GM23338 (cell line): Measurements from ENCODE around the gene SOX15. TPM values are rescaled to one million over a fixed set of nuclear protein-coding genes. Genes with fewer than 3 reads are reported as not detected.

Experiments
- ATAC-seq: fragments of 200-7000 bp; cut with Tn5 transposase; 3 replicates; pipeline ENCODE4 v1.9.1; 2020
- DNase-seq: peaks from one replicate; pipeline ENCODE4 v3.0.0-alpha.2; 2015; ENCODE audit warnings: low spot score
- H2AFZ ChIP-seq: fragments of 200-600 bp; sonication (generic); 2 replicates; pipeline ENCODE4 v1.8.0; 2016; ENCODE audit warnings: antibody characterized with exemption, mild to moderate bottlenecking, moderate library complexity
- H3F3A ChIP-seq: fragments of 200-600 bp; sonication (generic); replicated peaks from 2 replicates; pipeline ENCODE4 v1.8.0; 2017; ENCODE audit warnings: antibody characterized with exemption, mixed run types, low read depth
- H3K27ac ChIP-seq: fragments of 200-600 bp; sonication (generic); 2 replicates; pipeline ENCODE4 v1.6.1; 2016; ENCODE audit warnings: low read depth
- H3K27me3 ChIP-seq: fragments of 200-600 bp; sonication (generic); 2 replicates; pipeline ENCODE4 v1.8.0; 2016; ENCODE audit warnings: mild to moderate bottlenecking, mixed run types, moderate library complexity; ENCODE audit not compliant: insufficient read depth
- H3K36me3 ChIP-seq: fragments of 200-600 bp; sonication (generic); 2 replicates; pipeline ENCODE4 v1.8.0; 2016; ENCODE audit warnings: mild to moderate bottlenecking; ENCODE audit not compliant: insufficient read depth
- H3K4me1 ChIP-seq: fragments of 200-600 bp; sonication (generic); 2 replicates; pipeline ENCODE4 v1.8.0; 2016; ENCODE audit warnings: mild to moderate bottlenecking, moderate library complexity; ENCODE audit not compliant: insufficient read depth
- H3K4me2 ChIP-seq: fragments of 200-600 bp; sonication (generic); 2 replicates; pipeline ENCODE4 v1.7.1; 2017; ENCODE audit warnings: mixed run types
- H3K4me3 ChIP-seq: fragments of 200-600 bp; sonication (generic); 2 replicates; pipeline ENCODE4 v1.6.1; 2016; ENCODE audit warnings: mixed run types
- H3K79me2 ChIP-seq: fragments of 200-600 bp; sonication (generic); replicated peaks from 2 replicates; pipeline ENCODE4 v1.8.0; 2017; ENCODE audit warnings: mild to moderate bottlenecking; ENCODE audit not compliant: insufficient read depth
- H3K9me2 ChIP-seq: fragments of 200-600 bp; sonication (generic); 2 replicates; pipeline ENCODE4 v1.8.0; 2017; ENCODE audit not compliant: insufficient read depth
- H4K20me1 ChIP-seq: fragments of 200-600 bp; sonication (generic); replicated peaks from 2 replicates; pipeline ENCODE4 v1.8.0; 2017; ENCODE audit warnings: mild to moderate bottlenecking; ENCODE audit not compliant: insufficient read depth
- H3K27ac Mint-ChIP-seq: 2 replicates; pipeline ENCODE4 v1.8.0; 2020; ENCODE audit warnings: inconsistent platforms, mild to moderate bottlenecking, moderate library complexity, mixed read lengths
- H3K27me3 Mint-ChIP-seq: 3 replicates; pipeline ENCODE4 v1.8.0; 2022; ENCODE audit warnings: low read depth, mild to moderate bottlenecking, moderate library complexity, mixed read lengths, inconsistent platforms; ENCODE audit not compliant: insufficient read depth, poor library complexity
- H3K36me3 Mint-ChIP-seq: 3 replicates; pipeline ENCODE4 v1.8.0; 2021; ENCODE audit warnings: low read depth, mild to moderate bottlenecking, inconsistent platforms, moderate library complexity, mixed read lengths
- H3K4me1 Mint-ChIP-seq: 3 replicates; pipeline ENCODE4 v1.8.0; 2020; ENCODE audit warnings: mild to moderate bottlenecking, inconsistent platforms, mixed read lengths
- H3K4me3 Mint-ChIP-seq: 3 replicates; pipeline ENCODE4 v1.8.0; 2021; ENCODE audit warnings: moderate library complexity, mild to moderate bottlenecking, inconsistent platforms, mixed read lengths
- H3K9me3 Mint-ChIP-seq: 3 replicates; pipeline ENCODE4 v1.8.0; 2020; ENCODE audit warnings: moderate library complexity, mild to moderate bottlenecking, inconsistent platforms, mixed read lengths
- CREB1 ChIP-seq: fragments of 250-450 bp; sonication (Bioruptor Pico); IDR thresholded peaks from 2 replicates; pipeline ENCODE4 v1.5.0; 2020; ENCODE audit warnings: low read depth, mild to moderate bottlenecking, moderate library complexity
- EZH2 ChIP-seq: fragments of 200-600 bp; sonication (generic); IDR thresholded peaks from one replicate; pipeline ENCODE4 v1.8.0; 2017; ENCODE audit warnings: antibody characterized with exemption, mild to moderate bottlenecking, low read depth; ENCODE audit not compliant: unreplicated experiment
- EZH2phosphoT487 ChIP-seq: fragments of 200-600 bp; sonication (generic); IDR thresholded peaks from one replicate; pipeline ENCODE4 v1.8.1; 2018; ENCODE audit warnings: antibody characterized with exemption; ENCODE audit not compliant: unreplicated experiment
- JUNB ChIP-seq: IDR thresholded peaks from one replicate; pipeline ENCODE4 v1.6.1; 2016; ENCODE audit warnings: antibody characterized with exemption; ENCODE audit not compliant: unreplicated experiment
- NANOG ChIP-seq: IDR thresholded peaks from 2 replicates; pipeline ENCODE4 v1.6.1; 2016; ENCODE audit warnings: antibody characterized with exemption, borderline replicate concordance
- POLR2AphosphoS5 ChIP-seq: IDR thresholded peaks from 2 replicates; pipeline ENCODE4 v1.6.1; 2016; ENCODE audit warnings: antibody characterized with exemption, low read depth
- REST ChIP-seq: IDR thresholded peaks from one replicate; pipeline ENCODE4 v1.6.1; 2018; ENCODE audit warnings: antibody characterized with exemption; ENCODE audit not compliant: unreplicated experiment
- STAT1 ChIP-seq: IDR thresholded peaks from one replicate; pipeline ENCODE4 v1.6.1; 2016; ENCODE audit warnings: antibody characterized with exemption; ENCODE audit not compliant: unreplicated experiment
- ZNF114 ChIP-seq: fragments of 250-450 bp; sonication (Bioruptor Pico); IDR thresholded peaks from 2 replicates; pipeline ENCODE4 v1.5.0; 2020; ENCODE audit warnings: mild to moderate bottlenecking, moderate library complexity
- ZNF331 ChIP-seq: fragments of 250-450 bp; sonication (Bioruptor Pico); IDR thresholded peaks from 2 replicates; pipeline ENCODE4 v1.5.0; 2020; ENCODE audit warnings: low read depth, mild to moderate bottlenecking, moderate library complexity
- ZNF462 ChIP-seq: fragments of 250-450 bp; sonication (Bioruptor Pico); IDR thresholded peaks from 2 replicates; pipeline ENCODE4 v1.5.0; 2020; ENCODE audit warnings: mild to moderate bottlenecking, moderate library complexity
- polyA plus RNA-seq: library from polyadenylated mRNA; unstranded; fragments of >200 nt; fragmentation: Nextera tagmentation; extraction: Ambion mirVana; gene quantifications from 2 replicates; pipeline ENCODE4 v1.2.1, GENCODE V29; 2016
- total RNA-seq: library from RNA; depleted of rRNA; stranded (reverse); fragments of >200 nt; shearing (Covaris generic); gene quantifications from 2 replicates; pipeline ENCODE4 v1.2.3, GENCODE V29; 2014
- TF ChIP-seq, protein P1 (sequence below): IDR thresholded peaks from 2 replicates; pipeline ENCODE4 v1.6.1; 2016; ENCODE audit warnings: antibody characterized with exemption
- TF ChIP-seq, protein P2 (sequence below), 2 experiments: fragments of 200-600 bp in 1 of 2; sonication (generic) in 1 of 2; conservative IDR thresholded peaks; 2 replicates each; pipeline versions ENCODE4 v1.5.1 to v1.6.1; 2016 to 2017; ENCODE audit warnings: antibody characterized with exemption in 2 of 2, low read depth in 2 of 2, mild to moderate bottlenecking in 2 of 2, moderate library complexity in 1 of 2

The SOX15 gene
- total and polyA plus RNA-seq, 2 experiments from 2014 or later: 29.9 to 43.0 TPM

DNA sequence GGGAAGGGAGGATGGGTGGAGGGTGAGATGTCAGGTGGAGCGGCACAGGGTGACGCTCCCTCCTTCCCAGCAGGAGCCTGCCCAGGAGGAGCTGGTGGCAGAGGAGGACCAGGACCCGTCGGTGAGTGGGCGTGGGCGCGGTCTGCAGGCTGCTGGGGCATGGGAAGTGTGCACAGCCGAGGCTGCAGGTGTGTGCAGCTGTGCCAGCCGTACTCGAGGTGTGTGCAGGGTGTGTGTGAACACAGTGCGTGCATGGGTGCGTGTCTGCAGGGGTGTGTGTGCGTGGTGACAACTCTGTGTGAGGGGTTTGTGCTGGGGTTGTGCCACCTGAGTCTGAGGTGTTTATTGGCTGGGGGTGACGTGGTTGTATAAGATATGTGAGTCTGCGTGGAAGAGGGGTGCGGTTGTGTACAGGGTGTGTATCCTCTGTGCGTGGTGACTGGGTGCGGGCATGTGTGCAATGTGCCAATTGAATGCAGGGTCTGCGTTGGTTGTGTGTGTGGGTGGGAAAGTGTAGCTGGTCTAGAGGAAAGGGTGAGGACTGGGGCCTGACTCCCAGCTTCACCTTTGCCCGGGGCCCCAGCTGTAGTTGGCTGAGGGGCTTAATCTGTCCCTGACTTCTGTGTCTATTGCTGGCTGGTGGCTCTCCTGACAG, 40.4 kb downstream of the SOX15 start:
- H3K4me2 ChIP-seq: peak overlapping the region; percentile 90

More for the DNA sequence above, 40.4 kb downstream of the SOX15 start:
- Histone ChIP-seq H4K20me1 (no peaks in the 10 kb centered on the region), H3K9me2 (no peaks in the 10 kb centered on the region), H3K27me3 (peaks cover 13% of the 10 kb centered on the region), H2AFZ (peak overlapping the region; percentile 99), H3K27ac (no peak overlapping the region), H3K79me2 (no peaks in the 10 kb centered on the region), H3K4me1 (peaks cover 5% of the 10 kb centered on the region; the same call in 1 of the 2 replicates), H3K4me3 (peak overlapping the region; percentile 84), H3K36me3 (no peaks in the 10 kb centered on the region), H3F3A (peaks cover 14% of the 10 kb centered on the region)
- peak; percentile 46 for ATAC-seq
- TF ChIP-seq, protein P1, sequence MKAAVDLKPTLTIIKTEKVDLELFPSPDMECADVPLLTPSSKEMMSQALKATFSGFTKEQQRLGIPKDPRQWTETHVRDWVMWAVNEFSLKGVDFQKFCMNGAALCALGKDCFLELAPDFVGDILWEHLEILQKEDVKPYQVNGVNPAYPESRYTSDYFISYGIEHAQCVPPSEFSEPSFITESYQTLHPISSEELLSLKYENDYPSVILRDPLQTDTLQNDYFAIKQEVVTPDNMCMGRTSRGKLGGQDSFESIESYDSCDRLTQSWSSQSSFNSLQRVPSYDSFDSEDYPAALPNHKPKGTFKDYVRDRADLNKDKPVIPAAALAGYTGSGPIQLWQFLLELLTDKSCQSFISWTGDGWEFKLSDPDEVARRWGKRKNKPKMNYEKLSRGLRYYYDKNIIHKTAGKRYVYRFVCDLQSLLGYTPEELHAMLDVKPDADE: no peak
- TF ChIP-seq ZNF114 (no peak), EZH2phosphoT487 (no peak), ZNF331 (no peak), EZH2 (no peak), ZNF462 (CRISPR knock-in tag) (no peak), REST (no peak), STAT1 (no peak), CREB1 (no peak), JUNB (no peak), POLR2AphosphoS5 (no peak), NANOG (no peak)
- TF ChIP-seq, protein P2, sequence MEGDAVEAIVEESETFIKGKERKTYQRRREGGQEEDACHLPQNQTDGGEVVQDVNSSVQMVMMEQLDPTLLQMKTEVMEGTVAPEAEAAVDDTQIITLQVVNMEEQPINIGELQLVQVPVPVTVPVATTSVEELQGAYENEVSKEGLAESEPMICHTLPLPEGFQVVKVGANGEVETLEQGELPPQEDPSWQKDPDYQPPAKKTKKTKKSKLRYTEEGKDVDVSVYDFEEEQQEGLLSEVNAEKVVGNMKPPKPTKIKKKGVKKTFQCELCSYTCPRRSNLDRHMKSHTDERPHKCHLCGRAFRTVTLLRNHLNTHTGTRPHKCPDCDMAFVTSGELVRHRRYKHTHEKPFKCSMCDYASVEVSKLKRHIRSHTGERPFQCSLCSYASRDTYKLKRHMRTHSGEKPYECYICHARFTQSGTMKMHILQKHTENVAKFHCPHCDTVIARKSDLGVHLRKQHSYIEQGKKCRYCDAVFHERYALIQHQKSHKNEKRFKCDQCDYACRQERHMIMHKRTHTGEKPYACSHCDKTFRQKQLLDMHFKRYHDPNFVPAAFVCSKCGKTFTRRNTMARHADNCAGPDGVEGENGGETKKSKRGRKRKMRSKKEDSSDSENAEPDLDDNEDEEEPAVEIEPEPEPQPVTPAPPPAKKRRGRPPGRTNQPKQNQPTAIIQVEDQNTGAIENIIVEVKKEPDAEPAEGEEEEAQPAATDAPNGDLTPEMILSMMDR (conservative IDR thresholded peaks at IDR 0.05; ENCODE audit: low read depth in 2 of 2): no peak
- H3K4me1 Mint-ChIP-seq: peaks cover 6% of the 10 kb centered on the region; the same call in 1 of the 3 replicates
- no peaks in the 10 kb centered on the region for H3K36me3 Mint-ChIP-seq
- DNase-seq: no peak
- no peaks in the 10 kb centered on the region for H3K9me3 Mint-ChIP-seq
- H3K27me3 Mint-ChIP-seq: peaks cover 6% of the 10 kb centered on the region
- H3K27ac Mint-ChIP-seq: no peak overlapping the region
- H3K4me3 Mint-ChIP-seq: peak overlapping the region; percentile 55
